IMR-90 (cell line): Measurements from ENCODE around the gene HSPG2. TPM values are rescaled to one million over a fixed set of nuclear protein-coding genes. Genes with fewer than 3 reads are reported as not detected.

Source experiments
- ATAC-seq: fragments of 200-7000 bp; cut with Tn5 transposase; 2 replicates; pipeline ENCODE4 v1.9.1; 2020; ENCODE audit warnings: low read depth, mild to moderate bottlenecking, moderate library complexity
- BruUV-seq: library from RNA; stranded (reverse); fragments of 400-500 nt; replicated peaks from 2 replicates; lab custom pipeline; 2021; lab: Mats Ljungman, UMichigan
- CTCF ChIA-PET: fragments of 300-600 bp; formaldehyde crosslinking; extraction: SDS; loops from one replicate; lab custom pipeline; 2021; ENCODE audit warnings: antibody characterized with exemption; lab: Yijun Ruan, JAX
- POLR2A ChIA-PET: fragments of 300-600 bp; sonication (Branson Sonifier 250); formaldehyde crosslinking; loops from one replicate; lab custom pipeline; 2022; ENCODE audit warnings: antibody characterized with exemption; ENCODE audit not compliant: unreplicated experiment; lab: Charles Lee
- DNase-seq: peaks from one replicate; pipeline ENCODE4 v3.0.0; 2013
- H2AFZ ChIP-seq: replicated peaks from 2 replicates; pipeline ENCODE3; 2013; ENCODE audit warnings: low read length, mild to moderate bottlenecking; ENCODE audit not compliant: poor library complexity
- H2AK5ac ChIP-seq: 2 replicates; pipeline ENCODE4 v1.6.1; 2013; ENCODE audit warnings: low read depth, low read length, inconsistent platforms
- H2AK9ac ChIP-seq: replicated peaks from 2 replicates; pipeline ENCODE3; 2013; ENCODE audit warnings: mild to moderate bottlenecking, low read depth, low read length, moderate library complexity; ENCODE audit not compliant: poor library complexity
- H2BK120ac ChIP-seq: 2 replicates; pipeline ENCODE4 v1.6.1; 2013; ENCODE audit warnings: low read depth, low read length, inconsistent platforms
- H2BK15ac ChIP-seq: 3 replicates; pipeline ENCODE4 v1.6.1; 2013; ENCODE audit warnings: low read depth, low read length, inconsistent platforms
- H2BK20ac ChIP-seq: 2 replicates; pipeline ENCODE4 v1.6.1; 2013; ENCODE audit warnings: low read depth, mild to moderate bottlenecking, inconsistent platforms, low read length, moderate library complexity
- H2BK5ac ChIP-seq: 2 replicates; pipeline ENCODE4 v1.6.1; 2013; ENCODE audit warnings: mild to moderate bottlenecking, low read depth, low read length, inconsistent platforms; ENCODE audit not compliant: poor library complexity, severe bottlenecking
- H3K14ac ChIP-seq: replicated peaks from 2 replicates; pipeline ENCODE4 v1.6.1; 2013; ENCODE audit warnings: low read depth, low read length, inconsistent platforms
- H3K18ac ChIP-seq: 2 replicates; pipeline ENCODE4 v1.6.1; 2013; ENCODE audit warnings: low read depth, low read length, control low read depth
- H3K23ac ChIP-seq: 2 replicates; pipeline ENCODE4 v1.6.1; 2013; ENCODE audit warnings: low read depth, low read length, inconsistent platforms
- H3K27ac ChIP-seq: 2 replicates; pipeline ENCODE4 v1.5.1; 2013; ENCODE audit warnings: mild to moderate bottlenecking, control low read depth, low read length; ENCODE audit not compliant: insufficient read depth
- H3K27me3 ChIP-seq: 2 replicates; pipeline ENCODE4 v1.6.1; 2013; ENCODE audit warnings: low read length; ENCODE audit not compliant: control insufficient read depth, insufficient read depth
- H3K36me3 ChIP-seq: 2 replicates; pipeline ENCODE4 v1.6.1; 2013; ENCODE audit warnings: low read length, mixed read lengths; ENCODE audit not compliant: control insufficient read depth, insufficient read depth
- H3K4ac ChIP-seq: 2 replicates; pipeline ENCODE4 v1.6.1; 2013; ENCODE audit warnings: low read depth, low read length, inconsistent platforms
- H3K4me1 ChIP-seq: 2 replicates; pipeline ENCODE4 v1.6.1; 2013; ENCODE audit warnings: low read length, mixed read lengths; ENCODE audit not compliant: control insufficient read depth, insufficient read depth
- H3K4me2 ChIP-seq: 2 replicates; pipeline ENCODE4 v1.6.1; 2013; ENCODE audit warnings: low read depth, mild to moderate bottlenecking, control low read depth, low read length, moderate library complexity
- H3K4me3 ChIP-seq: 2 replicates; pipeline ENCODE4 v1.5.1; 2013; ENCODE audit warnings: low read depth, mild to moderate bottlenecking, control low read depth, low read length, moderate library complexity; ENCODE audit not compliant: insufficient read depth
- H3K56ac ChIP-seq: 2 replicates; pipeline ENCODE4 v1.6.1; 2013; ENCODE audit warnings: low read length, inconsistent platforms; ENCODE audit not compliant: insufficient read depth; ENCODE audit errors: extremely low read depth
- H3K79me1 ChIP-seq, 2 experiments: 2 replicates each; pipeline ENCODE4 v1.6.1; 2013; ENCODE audit warnings: low read length in 2 of 2, inconsistent platforms in 1 of 2, low read depth in 1 of 2
- H3K9ac ChIP-seq: 2 replicates; pipeline ENCODE4 v1.6.1; 2013; ENCODE audit warnings: low read depth, low read length, control low read depth
- H3K9me1 ChIP-seq: 2 replicates; pipeline ENCODE4 v1.6.1; 2013; ENCODE audit warnings: low read length, inconsistent platforms; ENCODE audit not compliant: insufficient read depth
- H3K9me3 ChIP-seq: 2 replicates; pipeline ENCODE4 v1.6.1; 2013; ENCODE audit warnings: low read length; ENCODE audit not compliant: control insufficient read depth, insufficient read depth
- H4K20me1 ChIP-seq: 2 replicates; pipeline ENCODE4 v1.6.1; 2013; ENCODE audit warnings: low read length, inconsistent platforms; ENCODE audit not compliant: insufficient read depth
- H4K5ac ChIP-seq: 2 replicates; pipeline ENCODE4 v1.6.1; 2013; ENCODE audit warnings: mild to moderate bottlenecking, low read depth, low read length, control low read depth
- H4K8ac ChIP-seq, 2 experiments: 2 replicates each; pipeline ENCODE4 v1.6.1; 2013; ENCODE audit warnings: low read depth in 2 of 2, low read length in 2 of 2, control low read depth in 1 of 2, inconsistent platforms in 1 of 2
- H4K91ac ChIP-seq: 2 replicates; pipeline ENCODE4 v1.6.1; 2013; ENCODE audit warnings: low read depth, low read length, inconsistent platforms; ENCODE audit not compliant: insufficient read depth
- BHLHE40 ChIP-seq: fragments of 150-350 bp; IDR thresholded peaks from 2 replicates; pipeline ENCODE4 v1.6.1; 2016; ENCODE audit warnings: mild to moderate bottlenecking, low read depth, low read length
- CEBPB ChIP-seq: IDR thresholded peaks from 2 replicates; pipeline ENCODE4 v1.6.1; 2012; ENCODE audit warnings: low read depth, low read length, improper control_type of control experiment
- CHD1 ChIP-seq: IDR thresholded peaks from 2 replicates; pipeline ENCODE4 v1.6.1; 2012; ENCODE audit warnings: low read depth, low read length, improper control_type of control experiment
- FOS ChIP-seq: fragments of 150-350 bp; IDR thresholded peaks from 2 replicates; pipeline ENCODE4 v1.6.1; 2016; ENCODE audit warnings: low read depth, low read length
- MAFK ChIP-seq: IDR thresholded peaks from 2 replicates; pipeline ENCODE4 v1.6.1; 2012; ENCODE audit warnings: low read depth, low read length, improper control_type of control experiment
- MAZ ChIP-seq: IDR thresholded peaks from 2 replicates; pipeline ENCODE4 v1.6.1; 2012; ENCODE audit warnings: low read depth, mild to moderate bottlenecking, low read length, improper control_type of control experiment, moderate library complexity, borderline replicate concordance
- MXI1 ChIP-seq: IDR thresholded peaks from 2 replicates; pipeline ENCODE4 v1.6.1; 2012; ENCODE audit warnings: low read depth, mild to moderate bottlenecking, low read length, moderate library complexity, borderline replicate concordance
- NFE2L2 ChIP-seq: fragments of 150-350 bp; IDR thresholded peaks from 2 replicates; pipeline ENCODE4 v1.6.1; 2016; ENCODE audit warnings: low read depth, mild to moderate bottlenecking, low read length
- POLR2A ChIP-seq: IDR thresholded peaks from 2 replicates; pipeline ENCODE4 v1.6.1; 2012; ENCODE audit warnings: mild to moderate bottlenecking, low read depth, low read length
- RAD21 ChIP-seq: IDR thresholded peaks from 2 replicates; pipeline ENCODE4 v1.6.1; 2012; ENCODE audit warnings: low read length, improper control_type of control experiment
- RCOR1 ChIP-seq: IDR thresholded peaks from 2 replicates; pipeline ENCODE4 v1.6.1; 2012; ENCODE audit warnings: mild to moderate bottlenecking, low read length, improper control_type of control experiment; ENCODE audit not compliant: insufficient replicate concordance
- RFX5 ChIP-seq: IDR thresholded peaks from 2 replicates; pipeline ENCODE4 v1.8.0; 2012; ENCODE audit warnings: low read depth, mild to moderate bottlenecking, low read length, moderate library complexity
- SMC3 ChIP-seq: fragments of 150-350 bp; IDR thresholded peaks from 2 replicates; pipeline ENCODE4 v1.6.1; 2016; ENCODE audit warnings: low read depth, mild to moderate bottlenecking, antibody characterized with exemption, low read length, moderate library complexity
- WGBS, 2 experiments: methylation state at CpG; one replicate each; pipeline versions ENCODE4 v1.1.5 to v1.1.7; 2013; ENCODE audit warnings: missing lambda C conversion rate in 2 of 2; ENCODE audit not compliant: insufficient read length in 1 of 2; ENCODE audit errors: extremely low coverage in 2 of 2; 5-methylcytosine and 5-hydroxymethylcytosine counted together
- dilution Hi-C: fragments of 300-500 bp; cut with HindIII; formaldehyde crosslinking; loops from one replicate; pipeline ENCODE4 v1.14.3; 2018; ENCODE audit warnings: low sequenced_read_pairs; ENCODE audit not compliant: unreplicated experiment
- in situ Hi-C: fragments of 300-500 bp; cut with MboI; formaldehyde crosslinking; loops from 3 replicates; pipeline ENCODE4 v1.14.3; 2019; ENCODE audit warnings: low sequenced_read_pairs, inconsistent platforms, mixed read lengths
- intact Hi-C: fragments of 100-400 bp; cut with micrococcal nuclease; formaldehyde crosslinking; loops from 2 replicates; pipeline ENCODE4 v1.10.0; 2022
- polyA plus RNA-seq, 3 experiments: library from polyadenylated mRNA; depleted of rRNA; stranded (reverse); fragments of >200 nt; gene quantifications; 2 replicates each; pipeline ENCODE4 v1.2.3, GENCODE V29; 2012; ENCODE audit warnings: low replicate concordance in 1 of 3
- total RNA-seq: library from RNA; depleted of rRNA; stranded (reverse); fragments of >200 nt; gene quantifications from 2 replicates; pipeline ENCODE4 v1.2.3, GENCODE V29; 2012
- TF ChIP-seq, protein P1 (sequence below): conservative IDR thresholded peaks from 2 replicates; pipeline ENCODE4 v1.5.1; 2012; ENCODE audit warnings: mild to moderate bottlenecking, low read depth, low read length, improper control_type of control experiment
- TF ChIP-seq, protein P2 (sequence below): fragments of 150-350 bp; IDR thresholded peaks from 2 replicates; pipeline ENCODE4 v1.6.1; 2017; ENCODE audit warnings: mild to moderate bottlenecking, antibody characterized with exemption, low read length, low read depth

Gene HSPG2
- total and polyA plus RNA-seq, 2 of the 4 experiments (the other 2 are of a cell fraction), result 15.8 to 94.0 TPM

DNA sequence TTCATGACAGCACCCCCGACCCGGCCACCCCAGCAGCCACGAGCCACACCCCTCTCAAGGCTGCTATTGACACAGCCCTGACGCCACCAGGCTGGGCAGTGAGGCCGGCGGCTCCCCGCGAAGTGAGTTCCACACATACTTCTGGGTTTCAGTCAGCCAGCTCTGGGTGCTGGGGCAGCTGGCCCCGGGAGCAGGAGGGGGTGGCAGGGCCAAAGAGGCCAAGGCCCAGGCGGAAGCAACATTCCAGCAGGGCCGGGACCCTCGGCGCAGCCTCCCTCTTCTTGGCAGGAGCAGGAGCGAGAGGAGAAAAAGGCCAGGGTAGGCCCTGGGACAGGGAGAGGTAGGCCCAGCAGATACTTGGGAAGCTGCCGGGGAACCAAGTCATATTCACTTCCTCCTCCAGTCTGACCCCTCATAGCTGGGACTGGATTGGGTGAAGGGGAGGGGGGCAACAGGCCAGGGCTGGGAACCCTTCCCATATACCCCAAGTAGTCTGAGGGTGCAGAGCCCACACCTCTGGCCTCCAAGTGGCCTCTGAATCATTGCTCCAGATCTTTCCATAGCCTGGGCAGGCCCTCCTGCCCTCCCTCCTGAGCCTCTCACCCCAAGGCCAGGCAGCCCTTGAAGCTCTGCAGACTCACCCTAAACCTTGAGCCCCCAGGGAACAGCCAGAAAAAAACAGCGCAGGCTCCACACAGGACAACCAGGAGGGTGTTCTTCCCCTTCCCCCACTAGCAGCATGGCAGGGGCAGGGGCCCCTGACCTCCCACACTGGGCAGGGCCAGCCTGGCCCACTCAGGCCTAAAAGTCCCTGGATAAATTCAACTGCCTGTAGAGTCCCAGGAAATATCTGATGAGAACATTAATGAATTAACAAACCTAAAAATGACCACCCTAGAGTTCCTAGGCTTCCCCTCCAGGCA, 5.7 kb downstream of the HSPG2 start:
- POLR2A ChIA-PET, result interaction anchor here (1.6 kb wide), 1 partner anchor 12 kb away, joined by 3 read pairs; no protein-coding TSS in a partner anchor
- peaks cover 2% of the 10 kb centered on the region; the same call in 1 of the 2 replicates for H3K36me3 ChIP-seq
- peak overlapping the region; percentile 73 for H2AFZ ChIP-seq
- peak overlapping the region; percentile 77 for H3K18ac ChIP-seq
- DNase-seq, result peak; percentile 88
- peaks cover 26 to 86% of the 10 kb centered on the region in 2 experiments for H3K79me1 ChIP-seq
- H2BK120ac ChIP-seq, result peak overlapping the region; percentile 100
- H4K91ac ChIP-seq, result peak overlapping the region; percentile 99
- H3K9me1 ChIP-seq, result peaks cover 37% of the 10 kb centered on the region
- H3K56ac ChIP-seq, result peak overlapping the region; percentile 91
- no peak overlapping the region for H3K4me3 ChIP-seq
- H4K5ac ChIP-seq, result peak overlapping the region; percentile 71
- ATAC-seq, result peak; percentile 82
- H3K14ac ChIP-seq, result peak overlapping the region; percentile 99
- H3K9ac ChIP-seq, result peak overlapping the region; percentile 64
- no peaks in the 10 kb centered on the region for H3K9me3 ChIP-seq
- peak overlapping the region; percentile 100 for H2BK20ac ChIP-seq
- peak overlapping the region; percentile 92 to 96 for H4K8ac ChIP-seq
- peak overlapping the region; percentile 99 for H2AK5ac ChIP-seq
- peak overlapping the region; percentile 96 for H2BK5ac ChIP-seq
- dilution Hi-C loops (no loop called here), intact Hi-C loops (loop anchor here (10.0 kb wide), 1 partner anchor 147 kb away; the partner anchor contains the start of gene USP48), in situ Hi-C loops (no loop called here)
- peak overlapping the region; percentile 100 for H3K4ac ChIP-seq
- CTCF ChIA-PET, result no interaction called here
- peaks cover 61% of the 10 kb centered on the region for H3K4me1 ChIP-seq
- BruUV-seq, result no TSS peak
- peak overlapping the region; percentile 93 for H3K27ac ChIP-seq
- H2BK15ac ChIP-seq, result peak overlapping the region; percentile 98; the same call in 2 of the 3 replicates
- WGBS, 2 experiments, result 0% methylated on average over 5 of the region's 16 CpGs; no CpG with 5 or more reads in 1 of the 2 experiments
- H3K23ac ChIP-seq, result peak overlapping the region; percentile 100
- H3K27me3 ChIP-seq, result no peaks in the 10 kb centered on the region
- H2AK9ac ChIP-seq, result peak overlapping the region; percentile 96
- peak overlapping the region; percentile 24 for H3K4me2 ChIP-seq
- 0 out of 2 replicates have a peak, but pooled peaks cover 3% of the 10 kb centered on the region for H4K20me1 ChIP-seq
- no peak for TF ChIP-seq CHD1
- no peak for TF ChIP-seq POLR2A
- no peak for TF ChIP-seq RFX5
- TF ChIP-seq, protein P1, sequence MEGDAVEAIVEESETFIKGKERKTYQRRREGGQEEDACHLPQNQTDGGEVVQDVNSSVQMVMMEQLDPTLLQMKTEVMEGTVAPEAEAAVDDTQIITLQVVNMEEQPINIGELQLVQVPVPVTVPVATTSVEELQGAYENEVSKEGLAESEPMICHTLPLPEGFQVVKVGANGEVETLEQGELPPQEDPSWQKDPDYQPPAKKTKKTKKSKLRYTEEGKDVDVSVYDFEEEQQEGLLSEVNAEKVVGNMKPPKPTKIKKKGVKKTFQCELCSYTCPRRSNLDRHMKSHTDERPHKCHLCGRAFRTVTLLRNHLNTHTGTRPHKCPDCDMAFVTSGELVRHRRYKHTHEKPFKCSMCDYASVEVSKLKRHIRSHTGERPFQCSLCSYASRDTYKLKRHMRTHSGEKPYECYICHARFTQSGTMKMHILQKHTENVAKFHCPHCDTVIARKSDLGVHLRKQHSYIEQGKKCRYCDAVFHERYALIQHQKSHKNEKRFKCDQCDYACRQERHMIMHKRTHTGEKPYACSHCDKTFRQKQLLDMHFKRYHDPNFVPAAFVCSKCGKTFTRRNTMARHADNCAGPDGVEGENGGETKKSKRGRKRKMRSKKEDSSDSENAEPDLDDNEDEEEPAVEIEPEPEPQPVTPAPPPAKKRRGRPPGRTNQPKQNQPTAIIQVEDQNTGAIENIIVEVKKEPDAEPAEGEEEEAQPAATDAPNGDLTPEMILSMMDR, result no peak
- no peak for TF ChIP-seq SMC3
- no peak for TF ChIP-seq MAFK
- TF ChIP-seq, protein P2, sequence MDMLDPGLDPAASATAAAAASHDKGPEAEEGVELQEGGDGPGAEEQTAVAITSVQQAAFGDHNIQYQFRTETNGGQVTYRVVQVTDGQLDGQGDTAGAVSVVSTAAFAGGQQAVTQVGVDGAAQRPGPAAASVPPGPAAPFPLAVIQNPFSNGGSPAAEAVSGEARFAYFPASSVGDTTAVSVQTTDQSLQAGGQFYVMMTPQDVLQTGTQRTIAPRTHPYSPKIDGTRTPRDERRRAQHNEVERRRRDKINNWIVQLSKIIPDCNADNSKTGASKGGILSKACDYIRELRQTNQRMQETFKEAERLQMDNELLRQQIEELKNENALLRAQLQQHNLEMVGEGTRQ, result no peak; the same call in 1 of the 2 replicates
- TF ChIP-seq NFE2L2, result no peak
- 0 out of 2 replicates have a peak, but pooled peaks have one; percentile 57 for TF ChIP-seq FOS
- TF ChIP-seq CEBPB, result peak; percentile 50; the same call in 1 of the 2 replicates
- TF ChIP-seq RAD21, result no peak; the same call in 1 of the 2 replicates
- TF ChIP-seq RCOR1, result peak; percentile 39
- TF ChIP-seq BHLHE40, result peak; percentile 8; the same call in 1 of the 2 replicates
- peak; percentile 77; the same call in 1 of the 2 replicates for TF ChIP-seq MXI1
- peak; percentile 89; the same call in 1 of the 2 replicates for TF ChIP-seq MAZ
